HFF-Myc (cell line): ENCODE measurements around the gene C16orf74.

Source experiments
- DNase-seq: peaks from one replicate; pipeline ENCODE4 v3.0.0-alpha.2; 2011; ENCODE audit warnings: low read depth; ENCODE audit errors: extremely low read depth
- H3K4me3 ChIP-seq: replicated peaks from 2 replicates; pipeline ENCODE4 v1.5.1; 2011; ENCODE audit warnings: low read depth, mild to moderate bottlenecking, control low read depth, low read length
- TF ChIP-seq, protein P1 (sequence below): IDR thresholded peaks from 2 replicates; pipeline ENCODE4 v1.5.1; 2012; ENCODE audit warnings: mild to moderate bottlenecking, low read depth, low read length, control low read depth; ENCODE audit errors: missing control alignments

C16orf74 gene

DNA sequence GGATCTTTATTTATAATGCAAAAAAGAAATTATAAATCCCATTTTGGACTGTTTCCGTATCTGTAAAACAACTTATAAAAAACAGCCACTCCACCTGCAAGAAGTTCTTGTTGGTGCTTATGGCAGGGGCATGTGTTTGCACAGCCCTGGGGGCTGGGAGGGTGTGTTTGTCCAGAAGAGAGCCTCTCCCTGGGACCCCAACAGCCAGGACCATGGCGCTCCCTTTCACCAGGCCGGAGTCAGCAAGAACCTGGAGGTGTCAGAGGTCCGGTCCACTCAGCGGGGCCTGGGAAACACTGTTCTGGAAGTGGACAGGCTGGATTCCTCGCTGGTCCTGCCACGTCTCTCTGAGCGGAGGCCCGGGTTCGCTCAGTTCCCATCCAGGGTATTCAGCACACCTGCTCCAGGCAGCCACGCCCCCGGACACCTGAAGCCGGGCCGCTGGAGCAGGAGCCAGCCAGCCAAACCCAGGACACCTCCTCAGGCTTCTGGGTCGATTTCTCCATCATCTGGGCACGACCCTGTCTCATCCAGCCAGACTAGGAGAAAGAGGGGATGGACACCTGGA, 43.3 kb downstream of the C16orf74 start:
- H3K4me3 ChIP-seq: no peak overlapping the region
- no peak for DNase-seq
- TF ChIP-seq, protein P1, sequence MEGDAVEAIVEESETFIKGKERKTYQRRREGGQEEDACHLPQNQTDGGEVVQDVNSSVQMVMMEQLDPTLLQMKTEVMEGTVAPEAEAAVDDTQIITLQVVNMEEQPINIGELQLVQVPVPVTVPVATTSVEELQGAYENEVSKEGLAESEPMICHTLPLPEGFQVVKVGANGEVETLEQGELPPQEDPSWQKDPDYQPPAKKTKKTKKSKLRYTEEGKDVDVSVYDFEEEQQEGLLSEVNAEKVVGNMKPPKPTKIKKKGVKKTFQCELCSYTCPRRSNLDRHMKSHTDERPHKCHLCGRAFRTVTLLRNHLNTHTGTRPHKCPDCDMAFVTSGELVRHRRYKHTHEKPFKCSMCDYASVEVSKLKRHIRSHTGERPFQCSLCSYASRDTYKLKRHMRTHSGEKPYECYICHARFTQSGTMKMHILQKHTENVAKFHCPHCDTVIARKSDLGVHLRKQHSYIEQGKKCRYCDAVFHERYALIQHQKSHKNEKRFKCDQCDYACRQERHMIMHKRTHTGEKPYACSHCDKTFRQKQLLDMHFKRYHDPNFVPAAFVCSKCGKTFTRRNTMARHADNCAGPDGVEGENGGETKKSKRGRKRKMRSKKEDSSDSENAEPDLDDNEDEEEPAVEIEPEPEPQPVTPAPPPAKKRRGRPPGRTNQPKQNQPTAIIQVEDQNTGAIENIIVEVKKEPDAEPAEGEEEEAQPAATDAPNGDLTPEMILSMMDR: no peak

DNA sequence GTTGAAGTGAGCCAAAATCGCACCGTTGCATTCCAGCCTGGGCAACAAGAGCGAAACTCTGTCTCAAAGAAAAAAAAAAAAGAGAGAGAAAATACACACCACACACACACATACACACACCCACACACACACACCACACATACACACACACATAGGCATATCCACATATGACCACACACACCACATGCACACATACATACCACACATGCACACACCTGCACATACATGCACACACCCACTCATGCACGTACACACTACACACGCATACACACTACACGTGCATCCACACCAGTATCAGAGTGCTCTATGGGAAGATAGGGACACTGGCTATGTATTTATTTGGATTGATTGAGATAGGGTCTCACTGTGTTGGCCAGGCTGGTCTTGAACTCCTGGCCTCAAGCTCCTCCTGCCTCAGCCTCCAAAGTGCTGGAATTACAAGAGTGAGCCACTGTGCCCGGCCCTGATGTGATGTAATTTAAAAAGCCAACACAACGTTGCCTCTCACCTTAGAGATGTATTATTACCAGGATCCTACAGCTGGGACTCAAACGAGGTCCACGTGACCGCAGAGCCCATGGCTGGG, 44.4 kb downstream of the C16orf74 start:
- no peak overlapping the region for H3K4me3 ChIP-seq
- DNase-seq: no peak
- TF ChIP-seq, protein P1: no peak

GRCh38 chr16:85704900-85705846, 45.7 kb downstream of the C16orf74 start:
- no peak overlapping the region for H3K4me3 ChIP-seq
- TF ChIP-seq, protein P1: no peak
- DNase-seq: no peak

GRCh38 chr16:85704011-85704410, 46.9 kb downstream of the C16orf74 start:
- TF ChIP-seq, protein P1: no peak
- H3K4me3 ChIP-seq: no peak overlapping the region
- DNase-seq: no peak

GRCh38 chr16:85699628-85700027, 51.3 kb downstream of the C16orf74 start:
- no peak overlapping the region for H3K4me3 ChIP-seq
- DNase-seq: no peak
- TF ChIP-seq, protein P1: no peak

GRCh38 chr16:85698935-85699558, 51.8 kb downstream of the C16orf74 start:
- TF ChIP-seq, protein P1: no peak
- H3K4me3 ChIP-seq: no peak overlapping the region
- DNase-seq: no peak
